Large intestine (tissue), 12 donors: ENCODE results near the gene CRISPLD2. TPM values are rescaled to one million over a fixed set of nuclear protein-coding genes. Genes with fewer than 3 reads are reported as not detected.

ENCODE experiments used
- DNase-seq, 2 donors: peaks; one replicate each; pipeline versions ENCODE4 v3.0.0 to v3.0.0-alpha.2; 2013
- H3K27ac ChIP-seq: one replicate; pipeline ENCODE4 v1.5.1; 2013; ENCODE audit warnings: low read length
- H3K27me3 ChIP-seq: 2 replicates; pipeline ENCODE4 v1.6.1; 2013; ENCODE audit warnings: low read length; ENCODE audit not compliant: control insufficient read depth, insufficient read depth
- H3K36me3 ChIP-seq: 2 replicates; pipeline ENCODE4 v1.6.1; 2013; ENCODE audit warnings: low read length; ENCODE audit not compliant: control insufficient read depth, insufficient read depth
- H3K4me1 ChIP-seq: one replicate; pipeline ENCODE4 v1.6.1; 2013; ENCODE audit warnings: low read length; ENCODE audit not compliant: control insufficient read depth, insufficient read depth
- H3K4me3 ChIP-seq: one replicate; pipeline ENCODE4 v1.5.1; 2013; ENCODE audit warnings: low read length
- H3K9me3 ChIP-seq: one replicate; pipeline ENCODE4 v1.6.1; 2013; ENCODE audit warnings: mild to moderate bottlenecking, low read depth, low read length, moderate library complexity; ENCODE audit not compliant: control insufficient read depth
- WGBS: methylation state at CpG from one replicate; pipeline ENCODE4 v1.1.5; 2013; ENCODE audit warnings: low lambda C conversion rate; ENCODE audit not compliant: insufficient coverage; 5-methylcytosine and 5-hydroxymethylcytosine counted together
- long read RNA-seq, 11 donors: transcript quantifications; one replicate each; lab custom pipeline, GENCODE V29; 2026
- polyA plus RNA-seq: library from polyadenylated mRNA; unstranded; fragments of 120-200 nt; gene quantifications from one replicate; pipeline ENCODE4 v1.2.1, GENCODE V29; 2013

The CRISPLD2 gene
- polyA plus RNA-seq: 8.8 TPM
- long read RNA-seq, donor 1, full-length matches to known transcripts: 2 of 2 reads
- long read RNA-seq, donor 1, partial matches to known transcripts: 0 of 2 reads
- long read RNA-seq, donor 1, other reads (novel, unspliced or antisense): 0 of 2 reads
- long read RNA-seq, donor 2: 0 reads
- long read RNA-seq, donor 3: 0 reads
- long read RNA-seq, donor 4: 0 reads
- long read RNA-seq, donor 5, full-length matches to known transcripts: 3 of 3 reads
- long read RNA-seq, donor 5, partial matches to known transcripts: 0 of 3 reads
- long read RNA-seq, donor 5, other reads (novel, unspliced or antisense): 0 of 3 reads
- long read RNA-seq, donor 6, full-length matches to known transcripts: 3 of 3 reads
- long read RNA-seq, donor 6, partial matches to known transcripts: 0 of 3 reads
- long read RNA-seq, donor 6, other reads (novel, unspliced or antisense): 0 of 3 reads
- long read RNA-seq, donor 7, full-length matches to known transcripts: 4 of 4 reads
- long read RNA-seq, donor 7, partial matches to known transcripts: 0 of 4 reads
- long read RNA-seq, donor 7, other reads (novel, unspliced or antisense): 0 of 4 reads
- long read RNA-seq, donor 8, partial matches to known transcripts: 0 of 4 reads
- long read RNA-seq, donor 8, other reads (novel, unspliced or antisense): 0 of 4 reads
- long read RNA-seq, donor 9, full-length matches to known transcripts: 1 of 1 reads
- long read RNA-seq, donor 9, partial matches to known transcripts: 0 of 1 reads
- long read RNA-seq, donor 9, other reads (novel, unspliced or antisense): 0 of 1 reads
- long read RNA-seq, donor 10, partial matches to known transcripts: 0 of 2 reads
- long read RNA-seq, donor 10, other reads (novel, unspliced or antisense): 0 of 2 reads
- long read RNA-seq, donor 11, full-length matches to known transcripts: 3 of 3 reads
- long read RNA-seq, donor 11, partial matches to known transcripts: 0 of 3 reads
- long read RNA-seq, donor 11, other reads (novel, unspliced or antisense): 0 of 3 reads

DNA sequence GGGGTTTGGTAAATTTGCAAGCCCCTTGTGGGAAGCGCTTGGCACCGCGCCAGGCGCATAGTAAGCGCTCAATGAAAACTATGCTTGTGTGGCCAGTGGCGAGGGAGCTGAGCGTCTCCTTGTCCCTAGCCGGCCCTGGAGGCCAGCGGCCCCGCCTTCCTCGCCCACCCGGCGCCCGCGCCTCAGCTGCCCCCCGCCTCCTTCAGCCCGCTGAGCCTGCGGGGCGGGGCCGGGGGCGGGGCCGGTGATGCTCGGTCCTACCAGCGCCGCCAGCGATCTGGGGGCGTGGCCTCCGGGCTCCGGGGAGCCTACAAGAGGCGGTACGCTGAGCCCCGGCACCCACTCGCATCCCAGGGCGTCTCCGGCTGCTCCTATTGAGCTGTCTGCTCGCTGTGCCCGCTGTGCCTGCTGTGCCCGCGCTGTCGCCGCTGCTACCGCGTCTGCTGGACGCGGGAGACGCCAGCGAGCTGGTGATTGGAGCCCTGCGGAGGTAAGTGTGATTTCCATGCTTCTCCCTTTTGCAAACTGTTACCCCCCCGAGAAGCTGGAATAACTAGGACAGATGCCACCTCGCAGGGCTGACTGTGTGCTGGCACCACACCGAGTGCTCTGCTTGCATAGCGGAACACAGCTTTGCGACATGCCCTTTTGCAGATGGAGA is at the start of gene CRISPLD2:
Gene CRISPLD2, plus strand, starts transcription at position 342 of the 661 bp plus-strand sequence. CDS start 18,511 bp downstream, outside the sequence.
- peak; percentile 82 to 88 for DNase-seq
- no CpG with 5 or more reads among the region's 53 CpGs for WGBS
- Histone ChIP-seq H3K36me3 (no peaks in the 10 kb centered on the region), H3K4me1 (no peaks in the 10 kb centered on the region), H3K4me3 (peak within 1 kb of the TSS; percentile 63), H3K27ac (no peak within 1 kb of the TSS), H3K27me3 (peaks cover 52% of the 10 kb centered on the region), H3K9me3 (no peaks in the 10 kb centered on the region)

DNA sequence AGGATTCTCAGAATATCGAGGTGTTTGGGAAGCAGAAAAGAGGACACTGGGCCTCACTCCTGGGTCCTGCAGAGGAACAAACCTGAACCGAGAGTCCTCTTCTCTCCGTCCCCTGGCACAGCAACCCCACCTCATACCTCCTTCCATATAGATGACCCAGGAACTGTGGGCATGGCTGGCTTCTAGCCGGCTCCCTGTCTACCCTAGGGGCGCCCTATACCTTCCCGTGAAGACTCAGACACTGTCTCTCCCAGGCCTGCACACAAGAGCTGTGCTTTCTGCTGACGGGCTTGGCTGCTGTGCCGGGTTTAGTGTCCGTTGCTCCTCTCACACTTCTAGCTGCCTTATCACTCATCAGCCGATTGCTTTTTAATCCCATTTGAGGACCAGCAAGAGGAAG is 46.5 kb upstream of the CRISPLD2 start:
- Histone ChIP-seq H3K27ac (no peak overlapping the region), H3K27me3 (no peaks in the 10 kb centered on the region), H3K36me3 (peaks cover 82% of the 10 kb centered on the region), H3K4me1 (no peaks in the 10 kb centered on the region), H3K4me3 (no peak overlapping the region), H3K9me3 (no peaks in the 10 kb centered on the region)
- DNase-seq: no peak
- no CpG with 5 or more reads among the region's 10 CpGs for WGBS

- Histone ChIP-seq H3K4me1 (no peaks in the 10 kb centered on the region), H3K36me3 (peaks cover 78% of the 10 kb centered on the region), H3K27ac (no peak overlapping the region), H3K27me3 (no peaks in the 10 kb centered on the region), H3K4me3 (no peak overlapping the region), H3K9me3 (no peaks in the 10 kb centered on the region)
- WGBS: 75% methylated on average over 2 of the region's 4 CpGs
- no peak for DNase-seq
These were observed 45.0 kb upstream of the CRISPLD2 start for GRCh38 chr16:84774810-84775209.

DNA sequence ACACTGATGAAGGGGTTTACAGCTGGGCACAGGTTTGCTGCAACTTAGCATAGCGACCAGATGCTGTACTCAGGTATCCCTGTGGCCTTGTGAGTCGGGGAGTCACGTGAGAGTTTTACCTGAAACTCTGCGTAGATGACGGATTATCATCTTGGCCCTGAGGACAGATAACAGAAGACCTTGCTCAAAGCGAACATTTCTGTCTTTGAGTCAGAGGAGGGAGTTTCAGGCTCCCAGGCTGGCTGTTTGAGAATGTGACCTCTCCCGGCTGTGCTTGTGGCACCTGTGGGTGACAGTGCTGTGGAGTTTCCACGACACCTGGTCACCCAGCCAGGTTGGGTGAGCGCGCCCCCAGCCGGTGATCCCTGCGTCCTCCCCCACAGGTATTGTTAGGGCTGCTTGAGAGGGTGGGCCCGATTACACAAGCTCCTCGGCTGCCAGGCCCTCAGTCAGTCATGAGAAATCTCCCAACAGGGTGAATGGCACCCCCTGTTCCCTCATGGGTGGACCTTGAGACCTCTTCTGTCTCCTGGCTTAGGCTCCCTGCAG is 44.4 kb upstream of the CRISPLD2 start:
- H3K4me1 ChIP-seq: no peaks in the 10 kb centered on the region
- no CpG with 5 or more reads among the region's 14 CpGs for WGBS
- no peaks in the 10 kb centered on the region for H3K9me3 ChIP-seq
- H3K4me3 ChIP-seq: no peak overlapping the region
- H3K27me3 ChIP-seq: no peaks in the 10 kb centered on the region
- H3K36me3 ChIP-seq: peaks cover 80% of the 10 kb centered on the region
- DNase-seq: no peak
- H3K27ac ChIP-seq: no peak overlapping the region

- Histone ChIP-seq H3K36me3 (peaks cover 73% of the 10 kb centered on the region), H3K4me1 (no peaks in the 10 kb centered on the region), H3K9me3 (no peaks in the 10 kb centered on the region), H3K27ac (no peak overlapping the region), H3K4me3 (no peak overlapping the region), H3K27me3 (no peaks in the 10 kb centered on the region)
- DNase-seq: no peak
- WGBS: no CpG with 5 or more reads among the region's 5 CpGs
These were observed 42.4 kb upstream of the CRISPLD2 start for GRCh38 chr16:84777435-84777834.

GRCh38 chr16:84778720-84779119 is 41.1 kb upstream of the CRISPLD2 start:
- no peak overlapping the region for H3K27ac ChIP-seq
- H3K4me3 ChIP-seq: no peak overlapping the region
- H3K4me1 ChIP-seq: no peaks in the 10 kb centered on the region
- H3K27me3 ChIP-seq: no peaks in the 10 kb centered on the region
- no peak for DNase-seq
- 100% methylated on average over 5 of the region's 18 CpGs for WGBS
- no peaks in the 10 kb centered on the region for H3K9me3 ChIP-seq
- peaks cover 60% of the 10 kb centered on the region for H3K36me3 ChIP-seq

DNA sequence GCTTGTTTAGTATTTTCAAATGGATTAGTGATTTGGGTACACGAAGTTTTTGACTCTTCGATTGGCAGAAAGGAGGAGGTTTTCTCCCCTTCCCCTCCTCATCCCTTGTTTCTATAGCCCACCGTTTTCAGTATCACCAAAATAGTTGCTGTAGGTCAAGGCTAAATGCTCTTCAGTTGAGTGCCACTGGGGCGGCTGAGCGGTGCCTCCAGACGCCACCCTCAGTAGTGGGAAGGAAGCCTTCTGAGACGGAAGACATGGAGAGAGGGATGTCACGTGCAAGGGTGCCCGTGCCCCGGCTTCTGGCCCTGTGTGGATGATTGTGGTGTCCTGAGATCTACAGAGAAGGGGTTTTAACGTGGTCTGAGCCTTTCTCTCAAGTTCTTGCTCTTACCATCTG is 39.7 kb upstream of the CRISPLD2 start:
- DNase-seq: no peak
- Histone ChIP-seq H3K4me1 (no peaks in the 10 kb centered on the region), H3K4me3 (no peak overlapping the region), H3K36me3 (peaks cover 50% of the 10 kb centered on the region), H3K27ac (no peak overlapping the region), H3K27me3 (no peaks in the 10 kb centered on the region), H3K9me3 (no peaks in the 10 kb centered on the region)
- WGBS: 80% methylated on average over 1 of the region's 11 CpGs

DNA sequence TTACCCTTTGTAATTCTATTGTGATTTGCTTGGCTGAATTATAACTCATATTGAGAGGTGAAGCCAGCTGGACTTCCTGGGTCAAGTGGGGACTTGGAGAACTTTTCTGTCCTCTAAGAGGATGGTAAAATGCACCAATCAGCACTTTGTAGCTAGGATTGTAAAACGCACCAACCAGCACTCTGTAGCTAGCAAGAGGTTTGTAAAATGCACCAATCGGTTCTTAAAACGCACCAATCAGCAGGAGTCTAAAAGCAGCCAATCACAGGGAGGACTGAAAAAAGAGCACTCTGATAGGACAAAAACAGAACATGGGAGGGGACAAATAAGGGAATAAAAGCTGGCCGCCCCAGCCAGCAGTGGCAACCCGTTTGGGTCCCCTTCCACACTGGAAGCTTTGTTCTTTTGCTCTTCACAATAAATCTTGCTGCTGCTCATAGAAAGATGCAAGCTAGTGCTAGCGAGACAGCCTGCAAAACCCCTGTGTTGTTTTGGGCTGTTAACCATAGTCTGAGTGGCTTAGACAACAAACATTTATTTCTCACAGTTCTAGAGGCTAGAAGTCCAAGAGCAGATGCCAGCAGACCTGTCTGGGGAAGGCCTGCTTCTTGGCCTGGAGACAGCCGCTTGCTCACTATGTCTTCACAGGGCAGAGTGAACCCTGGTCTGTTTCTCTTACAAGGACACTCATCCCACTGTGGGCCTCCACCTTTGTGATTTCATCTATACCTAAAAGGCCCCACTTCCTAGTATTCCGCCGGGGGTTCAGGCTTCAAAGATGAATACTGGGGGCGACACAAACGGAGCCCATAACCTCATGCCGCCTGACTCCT is 39.0 kb upstream of the CRISPLD2 start:
- no peak overlapping the region for H3K27ac ChIP-seq
- H3K9me3 ChIP-seq: no peaks in the 10 kb centered on the region
- peaks cover 43% of the 10 kb centered on the region for H3K36me3 ChIP-seq
- WGBS: 60% methylated on average over 1 of the region's 12 CpGs
- H3K27me3 ChIP-seq: no peaks in the 10 kb centered on the region
- H3K4me1 ChIP-seq: peaks cover 1% of the 10 kb centered on the region
- no peak overlapping the region for H3K4me3 ChIP-seq
- no peak for DNase-seq

- peaks cover 20% of the 10 kb centered on the region for H3K4me1 ChIP-seq
- DNase-seq: no peak
- peaks cover 22% of the 10 kb centered on the region for H3K36me3 ChIP-seq
- H3K27me3 ChIP-seq: no peaks in the 10 kb centered on the region
- H3K4me3 ChIP-seq: no peak overlapping the region
- no peak overlapping the region for H3K27ac ChIP-seq
- WGBS: no CpG with 5 or more reads among the region's 2 CpGs
- H3K9me3 ChIP-seq: no peaks in the 10 kb centered on the region
These were observed 36.9 kb upstream of the CRISPLD2 start for GRCh38 chr16:84782846-84783245.
